ENCODE results near the gene MATN1.

Gene MATN1

GRCh38 chr1:30744060-30744756, 20.8 kb upstream of the MATN1 start:
- no peak for DNase-seq

- DNase-seq, result no peak
Measured at GRCh38 chr1:30743584-30744059, 20.2 kb upstream of the MATN1 start.

GRCh38 chr1:30742963-30743559, 19.7 kb upstream of the MATN1 start:
- no peak for DNase-seq

GRCh38 chr1:30742300-30742962, 19.0 kb upstream of the MATN1 start:
- DNase-seq, result no peak

GRCh38 chr1:30741239-30741894, 18.0 kb upstream of the MATN1 start:
- no peak for DNase-seq

- no peak for DNase-seq
Measured at GRCh38 chr1:30740251-30741238, 17.2 kb upstream of the MATN1 start.

- no peak for DNase-seq
Measured at GRCh38 chr1:30739601-30740000, 16.2 kb upstream of the MATN1 start.

GRCh38 chr1:30738715-30739559, 15.6 kb upstream of the MATN1 start:
- DNase-seq, result no peak

GRCh38 chr1:30738040-30738714, 14.8 kb upstream of the MATN1 start:
- no peak for DNase-seq

- DNase-seq, result no peak
Measured at GRCh38 chr1:30737357-30738039, 14.1 kb upstream of the MATN1 start.

- DNase-seq, result no peak
Measured at GRCh38 chr1:30735668-30736498, 12.5 kb upstream of the MATN1 start.

- DNase-seq, result no peak
Measured at GRCh38 chr1:30735124-30735523, 11.7 kb upstream of the MATN1 start.

- DNase-seq, result no peak
Measured at GRCh38 chr1:30734580-30734979, 11.2 kb upstream of the MATN1 start.

GRCh38 chr1:30734106-30734505, 10.7 kb upstream of the MATN1 start:
- DNase-seq, result no peak

GRCh38 chr1:30733493-30733892, 10.1 kb upstream of the MATN1 start:
- DNase-seq, result peak in 1 of 14 donors; percentile 28

GRCh38 chr1:30732277-30732996, 9.1 kb upstream of the MATN1 start:
- peak in 1 of 14 donors; percentile 27 for DNase-seq

GRCh38 chr1:30731806-30732276, 8.5 kb upstream of the MATN1 start:
- DNase-seq, result no peak
